Glomerular visceral epithelial cell (primary cell): ENCODE results near the gene MKI67.

Experiments used
- DNase-seq: peaks from one replicate; pipeline ENCODE4 v3.0.0-alpha.2; 2016; ENCODE audit errors: extremely low spot score

MKI67 gene

DNA sequence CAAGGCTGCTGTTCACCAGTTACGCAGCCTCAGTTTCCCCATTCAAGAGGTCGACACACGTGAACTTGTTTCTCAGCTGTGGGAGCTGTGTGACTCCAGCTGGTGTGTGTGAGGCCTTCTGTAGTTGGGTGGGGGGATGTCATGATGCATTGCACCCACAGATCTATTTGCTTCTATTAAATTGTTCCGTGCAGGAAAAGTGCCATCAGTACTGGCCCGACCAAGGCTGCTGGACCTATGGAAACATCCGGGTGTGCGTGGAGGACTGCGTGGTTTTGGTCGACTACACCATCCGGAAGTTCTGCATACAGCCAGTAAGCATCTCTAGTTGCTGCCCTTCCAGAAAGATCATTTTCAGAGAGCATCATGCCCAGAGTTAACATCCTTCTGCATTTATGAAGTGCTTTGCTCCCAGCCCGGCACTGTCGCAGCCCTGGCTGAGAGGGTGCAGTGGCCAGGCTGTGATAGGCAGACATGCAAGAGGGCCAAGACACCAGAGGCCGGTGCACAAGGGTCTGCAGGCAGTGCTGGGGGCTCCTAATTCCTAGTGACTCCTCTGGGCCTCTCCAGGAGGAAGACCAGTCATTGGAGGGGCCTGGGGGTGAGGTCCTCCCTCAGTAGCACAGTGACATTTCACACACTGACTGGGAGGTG lies 60.2 kb downstream of the MKI67 start:
- DNase-seq: no peak

DNA sequence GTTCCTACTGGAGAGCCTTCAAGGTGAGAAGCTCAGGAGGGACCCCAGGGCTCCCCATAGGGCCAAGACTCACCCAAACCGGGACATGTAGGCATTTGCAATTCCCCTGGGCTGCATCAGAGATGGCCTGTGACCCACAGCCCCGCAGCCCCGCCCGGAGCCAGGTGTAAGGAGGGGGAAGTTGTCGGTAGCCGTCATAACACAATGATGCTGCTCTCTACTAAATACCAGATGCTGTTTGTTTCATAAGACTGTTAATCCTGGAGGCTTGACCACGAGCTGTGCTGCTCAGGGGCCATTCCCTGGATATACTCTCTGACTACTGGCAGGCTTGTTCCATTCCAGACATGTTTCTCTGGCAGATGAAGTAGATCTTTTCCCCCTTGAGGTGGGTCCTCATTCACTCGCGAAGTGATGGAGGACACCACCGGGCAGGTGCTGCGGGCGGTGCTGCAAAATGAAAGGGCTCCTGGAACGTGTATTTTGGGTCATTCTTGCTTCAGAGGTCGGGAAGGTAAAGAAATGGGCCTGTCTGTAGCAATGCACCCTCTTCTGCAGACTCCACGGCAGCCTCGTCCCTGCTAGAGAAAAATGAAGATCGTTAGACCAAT lies 61.1 kb downstream of the MKI67 start:
- DNase-seq: no peak

DNA sequence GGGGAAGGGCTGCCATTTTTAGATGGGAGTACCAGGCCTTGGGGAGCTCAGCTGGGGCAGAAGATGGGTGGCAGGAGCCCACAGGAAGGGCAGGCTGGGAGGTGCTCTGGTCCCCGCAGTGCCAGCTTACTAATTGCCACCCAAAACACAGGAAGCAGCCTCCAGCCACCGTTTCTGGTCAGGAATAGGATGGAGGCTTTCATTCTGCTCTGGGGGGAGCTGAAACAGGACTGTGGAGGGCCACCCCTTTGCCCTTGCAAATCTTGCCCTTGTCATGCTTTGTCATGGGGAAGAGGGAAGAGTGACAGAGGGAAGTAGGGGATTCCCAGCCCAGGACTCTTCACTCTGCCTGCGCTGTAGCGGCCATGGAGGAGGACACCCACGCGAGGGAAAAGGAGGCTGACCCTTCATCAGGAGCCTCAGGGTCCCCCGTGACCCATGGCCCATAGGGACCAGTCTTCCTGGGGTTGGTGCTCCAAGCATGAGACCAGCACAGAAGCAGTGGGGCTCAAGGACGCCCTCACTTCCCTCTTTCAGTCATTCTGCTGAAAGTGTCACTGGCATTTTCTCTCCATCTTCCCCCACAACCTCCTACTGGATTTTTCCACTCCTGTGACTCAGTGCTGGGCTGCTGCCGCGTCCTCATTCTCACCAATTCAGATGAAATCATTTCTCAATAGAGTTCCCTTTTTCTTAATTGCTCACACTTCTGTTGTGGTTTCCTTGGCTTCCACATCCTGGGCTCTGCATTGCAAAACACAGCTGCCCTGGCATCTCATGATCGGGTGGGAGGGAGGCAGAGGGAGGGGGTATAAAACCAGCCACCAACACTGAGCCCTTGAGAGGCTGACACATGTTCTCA lies 61.9 kb downstream of the MKI67 start:
- peak; percentile 89 for DNase-seq

DNA sequence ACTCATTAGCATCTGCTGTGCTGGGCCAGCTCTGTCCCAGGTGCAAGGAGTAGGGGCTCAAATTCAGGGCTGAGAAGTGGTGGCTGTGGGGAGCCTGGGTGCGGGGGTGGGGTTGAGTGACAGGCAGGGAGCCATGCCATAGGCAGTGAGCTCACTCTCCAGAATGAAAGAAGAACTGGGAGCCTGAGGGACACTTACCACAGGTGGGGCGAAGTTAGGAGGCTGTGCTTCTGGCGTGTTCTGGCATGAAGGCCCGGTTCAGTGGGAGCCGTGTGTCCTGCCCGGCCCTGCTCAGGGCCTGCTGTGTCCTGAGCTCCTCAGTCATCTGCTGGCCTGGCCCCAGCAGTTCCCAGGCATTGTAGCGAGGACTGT lies 62.5 kb downstream of the MKI67 start:
- DNase-seq: no peak

DNA sequence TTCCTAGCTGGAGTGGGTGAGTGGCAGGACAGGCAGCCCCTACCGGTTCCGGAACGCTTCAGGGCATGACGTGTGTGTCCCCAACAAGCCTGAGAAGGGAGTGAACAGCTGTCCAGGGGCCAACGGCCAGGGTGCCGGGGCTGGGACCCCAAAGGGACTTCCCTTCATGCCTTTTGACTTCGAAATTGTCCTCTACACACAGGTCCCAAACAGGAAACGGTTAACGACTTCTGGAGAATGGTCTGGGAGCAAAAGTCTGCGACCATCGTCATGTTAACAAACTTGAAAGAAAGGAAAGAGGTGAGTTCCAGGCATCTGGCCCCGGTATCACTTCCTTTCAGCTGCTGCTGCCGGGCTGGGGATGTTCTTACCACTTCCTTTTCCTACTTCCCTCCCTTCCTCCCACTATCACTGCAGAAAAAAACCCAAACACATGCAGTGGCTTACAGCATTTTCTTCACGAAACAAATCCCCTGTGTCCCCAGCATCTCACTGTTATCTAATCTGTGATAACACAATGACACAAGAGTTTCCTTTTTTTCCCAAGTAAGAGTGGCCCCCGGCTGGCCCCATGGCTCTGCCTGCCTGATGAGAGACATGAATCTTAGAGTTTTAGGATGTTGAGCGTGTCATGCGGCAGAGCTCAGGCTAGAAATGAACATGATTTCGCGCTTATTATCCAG lies 63.2 kb downstream of the MKI67 start:
- DNase-seq: no peak

DNA sequence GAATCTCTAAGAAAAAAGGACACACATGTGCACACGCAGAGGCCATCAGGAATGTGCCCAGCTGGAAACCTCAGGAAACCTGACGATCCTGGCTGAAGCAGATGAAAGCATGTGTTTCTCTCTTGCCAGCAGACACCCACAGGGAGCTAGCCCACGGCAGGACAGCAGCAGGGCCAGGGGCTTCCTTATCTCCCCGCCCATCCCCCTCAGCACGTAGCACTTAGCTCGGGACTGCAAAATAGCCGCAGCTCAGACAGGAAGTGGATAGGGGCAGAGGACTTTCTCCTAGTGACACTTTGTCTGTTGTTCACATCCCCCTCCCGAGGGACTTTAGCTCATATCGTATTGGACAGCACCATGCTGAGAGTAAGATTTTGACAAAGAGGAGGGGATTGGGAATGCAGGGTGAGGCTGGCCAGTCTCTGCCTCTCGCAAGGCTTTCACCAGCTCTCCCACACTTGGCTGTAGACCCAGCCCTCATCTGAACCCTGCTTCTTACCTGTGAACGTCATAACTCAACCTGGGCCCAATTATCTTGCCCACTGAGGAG lies 63.8 kb downstream of the MKI67 start:
- DNase-seq: no peak

DNA sequence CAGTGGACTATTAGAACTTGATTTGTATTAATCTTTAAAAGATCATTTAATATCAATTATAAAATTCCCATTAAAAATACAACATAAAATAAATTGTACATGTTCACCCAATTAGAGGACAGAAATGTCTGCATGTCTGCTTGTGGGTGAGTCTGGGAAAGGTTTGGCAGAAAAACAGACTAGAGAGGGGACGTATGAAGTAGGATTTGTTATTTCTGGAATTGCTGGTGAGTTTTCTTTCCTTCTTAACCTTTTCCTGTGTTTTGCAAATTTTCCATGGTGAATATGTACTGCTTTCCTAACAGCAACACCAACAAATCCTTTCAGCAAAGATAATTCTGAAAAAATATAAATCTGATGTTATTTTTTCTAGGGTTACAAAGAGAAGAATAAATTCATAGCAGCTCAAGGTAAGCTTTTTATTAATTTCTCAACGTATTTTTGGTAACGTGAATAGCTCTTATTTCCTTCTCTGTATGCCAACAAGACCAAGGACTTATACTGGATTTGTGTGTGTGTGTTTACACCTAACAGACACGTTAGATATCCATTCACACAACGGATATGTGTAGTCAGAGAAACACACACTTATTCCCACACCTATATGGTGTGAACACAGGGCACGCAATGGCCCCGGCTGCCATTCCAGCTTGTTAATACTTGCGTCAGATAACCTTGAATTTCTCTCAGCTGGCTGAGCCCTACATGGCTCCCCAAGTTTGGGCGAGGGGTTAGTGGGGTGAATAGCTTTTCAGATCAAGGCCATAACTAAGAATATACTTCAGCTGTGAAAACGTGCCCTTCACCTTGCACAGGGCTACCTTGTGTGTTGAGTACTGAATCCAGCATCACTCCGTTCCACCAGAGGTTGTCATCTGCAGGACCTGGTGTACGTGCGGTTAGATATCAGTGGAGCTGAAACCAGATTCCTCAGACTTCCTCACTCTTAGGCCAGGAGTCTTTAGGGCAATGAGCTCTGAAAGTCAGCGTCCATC lies 64.6 kb downstream of the MKI67 start:
- no peak for DNase-seq

DNA sequence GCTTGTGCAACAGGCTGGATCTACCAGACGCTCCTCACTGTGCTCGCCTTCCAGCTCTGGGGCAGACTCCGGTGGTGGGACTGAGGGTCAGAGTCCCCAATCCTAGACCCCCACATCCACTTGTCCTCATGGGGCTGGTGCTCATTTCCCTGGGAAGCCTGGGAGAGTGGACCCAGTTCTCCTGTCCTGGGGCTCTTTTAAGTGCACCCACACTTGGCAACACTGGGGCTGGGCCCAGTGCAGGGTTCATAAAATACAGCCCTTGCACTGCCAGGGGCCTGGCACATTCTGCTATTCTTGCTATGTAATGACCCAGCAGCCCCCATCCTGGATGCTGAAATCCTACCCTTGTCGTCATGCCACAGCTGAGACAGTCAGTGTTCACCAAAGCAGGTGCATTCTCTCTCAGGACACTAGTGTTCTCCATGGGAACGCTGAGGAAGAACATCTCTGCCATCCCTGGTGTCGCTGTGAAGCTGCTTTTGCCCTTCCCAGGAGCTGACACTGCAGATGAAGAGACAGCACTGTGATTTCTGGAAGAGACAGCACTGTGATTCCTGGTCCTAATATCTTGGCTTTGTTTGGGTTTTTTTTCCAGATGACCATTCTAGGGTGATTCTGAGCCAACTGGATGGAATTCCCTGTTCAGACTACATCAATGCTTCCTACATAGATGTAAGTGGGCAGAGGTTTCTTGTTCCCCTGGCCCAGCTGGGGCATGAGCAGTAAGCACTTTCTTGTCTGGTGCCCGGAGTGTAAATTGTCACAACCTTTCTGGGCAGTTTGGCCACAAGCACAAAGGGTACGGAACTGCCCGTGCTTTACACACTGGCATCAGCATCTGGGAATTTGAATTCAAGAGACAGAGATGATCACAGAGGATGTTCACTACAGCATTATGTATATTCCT lies 65.6 kb downstream of the MKI67 start:
- DNase-seq: no peak

DNA sequence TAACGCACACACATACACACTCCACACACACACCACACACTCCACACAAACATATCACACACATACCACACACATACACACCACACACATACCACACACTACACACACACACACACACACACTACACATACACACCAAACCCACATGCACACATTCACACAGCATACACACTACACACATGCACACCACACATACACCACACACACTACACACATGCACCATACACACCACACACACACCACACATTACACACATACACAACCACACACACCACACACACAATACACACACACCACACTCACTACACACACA lies 66.3 kb downstream of the MKI67 start:
- DNase-seq: no peak

DNA sequence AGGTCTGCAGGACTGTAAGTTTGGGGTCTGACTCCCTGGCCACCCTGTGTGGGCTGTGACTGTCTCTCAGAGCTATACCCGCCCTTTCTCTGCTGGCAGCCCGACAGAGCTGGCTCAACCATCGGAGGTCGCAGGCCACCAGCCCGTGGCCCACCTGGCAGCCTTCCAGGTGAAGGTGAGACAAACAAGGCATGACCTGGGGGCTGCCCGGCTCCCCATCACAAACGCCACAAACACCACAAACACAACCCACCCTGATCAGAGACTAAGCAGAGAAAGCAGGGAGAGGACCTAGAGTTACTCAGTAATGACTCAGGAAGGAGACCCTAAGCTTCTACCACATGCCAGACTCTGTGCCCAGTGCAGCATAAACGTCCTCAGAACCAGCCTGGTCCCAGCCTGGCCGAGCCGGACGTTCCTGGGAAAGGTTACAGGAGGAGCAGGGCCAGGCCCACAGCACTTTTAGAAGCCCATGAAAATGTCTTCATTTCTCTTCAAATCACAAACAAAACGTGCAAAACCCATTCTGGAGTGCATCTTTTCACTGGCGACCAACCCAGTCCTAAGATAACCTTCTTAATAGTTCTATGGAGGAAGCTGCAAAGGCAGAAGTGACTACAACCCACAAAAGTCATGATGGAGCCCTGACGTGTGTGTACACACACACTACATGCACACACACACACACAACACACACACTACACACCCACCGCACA lies 66.8 kb downstream of the MKI67 start:
- DNase-seq: no peak

DNA sequence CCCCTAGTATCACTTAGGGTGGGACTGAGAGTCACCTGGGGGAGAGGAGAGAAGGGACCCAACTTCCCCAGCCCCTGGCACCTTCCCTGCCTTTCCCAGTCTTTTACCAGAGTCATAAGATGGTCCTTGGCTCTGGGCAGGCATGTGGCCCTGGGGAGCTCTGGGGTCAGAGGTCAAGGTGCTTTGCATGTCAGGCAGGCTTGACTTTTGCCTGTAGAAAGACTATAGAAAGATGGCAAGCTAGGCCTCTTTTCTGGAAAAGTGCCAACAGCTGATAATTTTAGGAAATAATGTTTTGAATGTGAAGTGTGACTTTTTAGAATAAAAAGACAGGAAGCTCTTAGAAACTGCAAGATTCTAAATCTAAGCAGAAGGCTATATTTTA lies 67.5 kb downstream of the MKI67 start:
- no peak for DNase-seq

DNA sequence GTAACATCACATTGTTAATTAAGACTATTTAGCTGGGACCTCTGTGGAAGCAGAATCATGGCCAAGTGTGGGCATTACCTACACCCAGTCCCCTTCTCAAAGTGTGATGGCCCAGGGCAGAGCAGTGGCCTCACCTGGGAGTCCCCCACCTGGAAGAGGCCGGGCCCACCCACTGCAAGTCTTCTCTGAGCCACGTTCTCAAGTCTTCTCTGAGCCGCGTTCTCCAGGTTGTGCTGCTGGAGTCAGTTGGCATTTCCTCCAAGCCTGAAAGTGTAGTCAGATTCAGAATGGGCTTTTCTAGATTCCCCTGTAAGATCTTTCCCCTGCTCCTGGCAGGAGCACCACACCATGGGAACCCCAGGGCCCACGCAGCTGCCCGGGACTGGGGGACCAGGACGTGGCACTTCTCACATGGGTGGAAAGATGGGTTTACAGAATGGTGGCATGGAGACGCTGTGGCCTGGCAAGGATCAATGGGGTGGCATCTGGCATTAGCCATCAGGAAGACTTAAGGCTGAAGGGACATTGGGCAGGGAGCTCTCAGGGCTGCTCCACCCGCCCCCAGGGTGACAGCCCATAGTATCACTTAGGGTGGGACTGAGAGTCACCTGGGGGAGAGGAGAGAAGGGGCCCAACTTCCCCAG lies 68.0 kb downstream of the MKI67 start:
- DNase-seq: no peak

DNA sequence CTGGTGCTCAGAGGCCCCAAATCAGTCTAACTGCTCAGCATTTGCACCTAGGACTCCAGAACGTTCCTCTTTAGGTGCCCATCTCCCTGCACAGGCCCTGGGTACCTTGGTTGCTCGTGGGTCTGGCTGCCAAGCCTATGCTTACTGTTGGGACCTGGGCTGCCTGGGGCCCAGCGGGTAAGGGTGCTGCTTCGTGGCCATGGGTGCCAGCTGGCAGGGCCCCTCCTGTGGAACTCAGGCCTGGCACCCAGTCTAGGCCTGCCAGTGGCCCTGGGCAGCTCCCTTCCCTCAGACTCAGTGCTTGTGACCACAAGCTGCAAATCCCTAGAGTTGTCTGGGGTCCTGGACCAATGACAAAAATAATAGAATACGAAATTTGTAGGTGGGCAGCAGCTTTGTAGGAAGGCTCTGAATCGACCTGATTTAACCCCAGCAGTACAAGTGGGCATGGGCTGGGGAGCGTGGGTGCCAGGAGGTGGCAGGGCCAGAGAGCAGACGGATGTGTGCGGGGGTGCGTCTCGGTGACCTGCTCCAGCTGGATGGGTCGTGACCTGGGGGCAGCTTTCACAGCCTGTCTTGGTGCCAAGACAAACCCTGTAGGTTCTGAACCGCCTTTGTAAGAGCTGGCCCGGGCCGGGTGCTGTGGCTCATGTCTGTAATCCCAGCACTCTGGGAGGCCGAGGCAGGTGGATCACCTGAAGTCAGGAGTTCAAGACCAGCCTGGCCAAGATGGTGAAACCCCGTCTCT lies 69.7 kb downstream of the MKI67 start:
- no peak for DNase-seq

DNA sequence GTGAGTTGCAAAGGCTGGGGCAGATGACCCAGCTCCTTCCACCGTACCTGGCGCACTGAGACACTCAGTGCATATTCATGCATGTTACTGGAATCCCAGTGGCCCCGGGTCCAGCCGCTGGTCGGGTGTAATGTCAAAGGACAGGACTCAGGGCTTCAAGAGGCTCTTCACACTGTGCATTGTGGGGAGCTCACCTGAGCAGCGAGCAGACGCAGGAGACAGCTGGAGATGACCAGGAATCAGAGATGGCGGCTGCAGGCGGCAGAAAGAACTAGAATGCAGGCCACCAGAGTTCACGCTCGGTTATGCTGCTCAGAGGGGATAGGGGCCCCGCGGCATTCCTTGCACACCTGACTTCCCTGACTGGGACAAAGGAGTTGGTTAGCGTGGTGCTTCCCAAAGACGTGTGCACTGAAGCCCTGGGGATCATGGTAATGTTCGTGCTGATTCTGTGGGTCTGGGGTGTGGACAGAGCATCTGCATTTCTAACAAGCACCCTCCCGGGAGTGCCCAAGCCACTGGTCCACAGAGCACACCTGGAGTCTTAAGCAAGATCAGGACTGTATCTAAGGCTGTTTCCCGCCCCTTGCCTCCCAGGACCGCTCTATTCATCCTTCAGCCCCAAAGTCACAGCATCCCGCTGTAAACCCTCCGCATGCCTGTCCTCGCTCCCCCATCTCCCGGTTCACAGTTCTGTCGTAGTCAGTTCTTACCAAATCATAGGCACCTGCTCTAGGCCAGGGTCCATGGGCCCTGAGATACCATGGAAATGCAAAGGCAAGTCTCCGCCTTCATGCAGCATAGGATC lies 71.0 kb downstream of the MKI67 start:
- DNase-seq: no peak

DNA sequence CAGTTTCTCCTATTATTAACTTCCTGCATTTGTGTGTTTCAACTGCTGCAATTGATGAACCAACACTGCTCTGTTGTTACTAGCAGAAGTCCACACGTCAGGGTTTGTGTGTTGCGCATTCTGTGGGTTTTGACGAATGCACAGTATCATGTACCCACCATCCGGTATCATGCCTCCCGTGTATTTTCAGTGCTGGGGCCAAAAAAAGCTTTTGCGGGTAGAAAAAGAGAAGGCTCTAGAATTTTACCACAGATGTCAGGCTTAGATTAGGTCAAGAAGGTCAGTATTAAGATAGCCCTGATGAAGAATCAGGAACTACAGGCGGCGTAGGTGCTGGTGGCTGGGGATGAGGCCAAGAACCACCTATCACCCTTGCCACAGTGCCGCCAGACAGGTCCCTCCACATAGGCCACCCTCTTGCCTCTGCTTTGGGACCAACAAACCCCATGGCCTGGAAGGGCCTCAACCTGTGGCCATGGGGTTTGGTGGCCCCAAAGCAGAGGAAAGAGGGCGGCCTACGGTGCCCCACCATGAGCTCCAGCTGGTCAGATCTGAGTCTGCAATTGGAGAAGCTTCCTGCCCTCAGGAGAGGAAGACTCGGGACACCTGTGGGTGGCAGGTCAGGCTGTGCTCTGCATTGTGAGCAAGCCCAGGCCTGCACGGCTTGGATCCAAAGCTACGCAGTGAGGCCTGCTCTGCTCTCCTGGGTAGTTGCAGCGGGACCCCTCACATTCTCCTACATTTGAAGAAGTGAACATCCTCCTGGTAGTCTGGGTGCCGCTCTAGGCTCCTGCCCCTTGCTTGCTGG lies 71.9 kb downstream of the MKI67 start:
- no peak for DNase-seq

DNA sequence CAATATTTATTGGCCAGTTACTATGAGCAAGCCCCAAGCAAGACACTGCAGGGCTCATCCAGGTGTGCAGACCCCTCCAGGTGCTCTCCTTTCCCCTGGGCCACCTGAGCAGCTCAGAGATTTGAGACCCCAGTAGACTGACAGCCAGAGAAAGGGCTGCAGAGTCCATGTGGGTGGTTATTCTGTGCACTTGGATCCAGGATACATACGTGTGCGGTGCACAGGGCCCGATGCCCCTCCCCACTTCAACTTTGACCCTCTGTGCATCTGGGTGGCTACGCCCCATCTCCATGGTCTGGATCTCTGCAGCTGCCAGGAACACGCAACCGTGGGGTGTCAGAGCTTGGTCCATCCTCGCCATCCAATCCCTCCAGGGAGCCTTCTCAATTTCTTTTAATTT lies 72.9 kb downstream of the MKI67 start:
- DNase-seq: no peak

DNA sequence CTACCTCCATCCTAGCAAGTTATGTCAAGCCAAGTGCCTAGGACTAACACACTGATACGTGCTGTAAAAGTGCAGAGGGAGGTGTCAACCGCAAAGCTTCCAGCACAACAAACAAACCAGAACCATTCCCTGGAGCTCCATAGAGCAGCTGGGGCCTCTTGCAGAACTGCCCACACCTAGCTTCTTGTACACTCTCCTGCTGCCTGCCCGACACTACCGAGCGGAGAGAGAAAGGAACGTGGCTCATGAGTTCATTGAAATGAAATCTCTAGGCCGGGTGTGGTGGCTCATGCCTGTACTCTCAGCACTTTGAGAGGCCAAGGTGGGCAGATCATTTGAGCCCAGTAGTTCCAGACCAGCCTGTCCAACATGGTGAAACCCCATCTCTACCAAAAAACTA lies 73.5 kb downstream of the MKI67 start:
- no peak for DNase-seq
